NOMO-1 treated with dmso at 0.1 percent for 144 hours (cell line): ENCODE measurements around the gene RPE65.
A peak's percentile ranks its signal among the peaks of the same experiment; 100 is the strongest.
"Not testable (repeated sequence)": the region's sequence is repeated elsewhere in the genome, so short reads cannot be mapped to it uniquely, and the experiment has no call there.

ENCODE experiments used
- DNase-seq: peaks from one replicate; lab custom pipeline; 2025; ENCODE audit not compliant: unreplicated experiment; lab: John Stamatoyannopoulos, UW

The RPE65 gene

DNA sequence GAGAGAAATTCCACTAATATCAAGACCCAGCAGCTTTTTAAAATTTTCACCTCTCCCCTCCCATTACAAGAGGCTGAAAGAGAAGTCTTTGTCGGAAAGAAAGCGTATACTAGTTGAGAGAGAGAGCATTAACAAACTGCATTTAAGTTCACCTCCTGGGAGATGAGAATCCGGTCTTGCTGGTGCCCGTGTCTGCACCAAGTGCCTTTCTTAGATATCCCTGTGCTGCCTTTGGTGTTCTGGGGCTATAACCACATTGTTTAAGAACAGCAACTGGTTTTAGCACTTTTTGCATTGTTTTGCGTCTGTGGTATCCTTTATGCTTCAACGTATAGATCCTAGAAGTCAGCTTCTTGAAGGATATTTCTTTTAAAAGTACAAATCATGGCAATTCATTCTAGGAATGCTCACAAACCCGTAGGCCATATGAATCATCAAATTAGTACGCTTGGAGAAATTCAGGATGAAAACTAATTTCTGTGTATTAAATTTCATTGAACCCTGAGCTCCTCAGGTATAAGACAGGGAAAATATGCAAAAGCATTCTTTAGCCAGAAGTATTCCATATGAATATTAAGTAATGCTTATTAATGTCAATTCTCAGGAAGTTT is 3.4 kb upstream of the RPE65 start:
- DNase-seq: no peak

DNA sequence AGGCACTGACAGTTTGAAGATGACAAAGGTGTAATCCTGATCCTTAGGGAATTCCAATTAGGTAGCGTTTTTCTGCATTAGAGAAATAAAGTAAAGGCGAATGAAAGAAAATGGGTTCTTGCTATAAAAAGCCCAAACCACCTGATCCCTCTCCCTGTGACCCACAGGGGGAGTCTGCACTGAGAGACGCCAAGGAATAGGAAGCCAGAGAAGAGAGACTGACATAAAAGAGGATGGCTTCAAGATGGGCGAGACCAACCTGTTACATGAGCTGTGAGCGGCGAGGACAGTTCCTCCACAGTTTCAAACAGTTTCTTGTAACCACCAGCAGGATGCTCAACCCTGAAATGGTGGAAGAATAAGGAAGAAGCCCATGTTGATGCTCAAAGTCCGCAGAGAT is 1.4 kb downstream of the RPE65 start:
- no peak for DNase-seq

DNA sequence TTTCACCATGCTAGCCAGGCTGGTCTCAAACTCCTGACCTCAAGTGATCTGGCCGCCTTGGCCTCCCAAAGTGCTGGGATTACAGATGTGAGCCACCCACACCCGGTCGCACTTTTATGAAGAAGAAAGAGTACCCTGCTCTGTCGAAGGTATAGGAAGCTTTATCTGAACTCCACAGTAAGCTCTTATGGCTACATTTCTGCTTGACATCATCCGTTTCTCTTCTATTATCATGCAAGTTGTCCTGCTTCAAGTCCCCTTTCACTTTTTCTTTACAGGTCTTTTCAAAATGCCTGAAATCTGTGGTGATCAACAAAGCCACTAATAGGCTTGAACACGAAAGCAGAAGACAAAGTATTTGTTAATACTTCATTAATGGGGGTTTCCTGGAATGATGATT is 4.0 kb downstream of the RPE65 start:
- DNase-seq: no peak

DNA sequence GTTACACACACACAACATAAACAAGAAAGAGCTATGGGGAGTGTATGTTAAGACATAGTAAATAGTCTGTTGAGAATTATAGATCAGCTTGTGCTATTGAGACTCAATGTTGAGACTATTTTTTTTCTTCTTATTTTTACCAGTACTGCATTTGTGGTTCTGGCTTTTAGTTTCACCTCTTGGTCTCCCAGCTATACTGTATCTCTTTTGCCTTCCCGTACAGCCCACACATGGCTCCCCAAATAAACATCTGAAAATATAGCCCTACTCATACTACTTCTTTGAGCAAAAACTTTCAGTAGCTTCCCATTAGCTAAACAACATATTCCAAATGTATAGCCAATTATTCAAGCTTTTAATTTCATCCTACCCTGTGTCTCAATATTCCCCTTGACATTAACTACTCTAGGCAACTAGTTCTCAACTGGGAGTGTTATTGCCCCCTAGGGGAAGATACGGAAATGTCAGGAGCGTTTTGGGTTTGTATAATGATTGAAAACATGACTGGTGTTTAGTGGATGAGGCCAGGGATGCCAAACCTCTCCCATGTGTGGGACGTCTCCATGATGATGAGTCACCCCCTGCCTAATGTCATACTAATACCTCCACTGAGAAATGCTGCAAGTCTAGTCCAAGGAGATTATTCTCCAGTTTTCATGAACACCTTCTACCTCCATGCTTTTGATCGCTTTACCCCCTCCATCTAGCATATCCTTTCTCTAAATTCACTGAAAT is 6.8 kb downstream of the RPE65 start:
- peak; percentile 21 for DNase-seq

DNA sequence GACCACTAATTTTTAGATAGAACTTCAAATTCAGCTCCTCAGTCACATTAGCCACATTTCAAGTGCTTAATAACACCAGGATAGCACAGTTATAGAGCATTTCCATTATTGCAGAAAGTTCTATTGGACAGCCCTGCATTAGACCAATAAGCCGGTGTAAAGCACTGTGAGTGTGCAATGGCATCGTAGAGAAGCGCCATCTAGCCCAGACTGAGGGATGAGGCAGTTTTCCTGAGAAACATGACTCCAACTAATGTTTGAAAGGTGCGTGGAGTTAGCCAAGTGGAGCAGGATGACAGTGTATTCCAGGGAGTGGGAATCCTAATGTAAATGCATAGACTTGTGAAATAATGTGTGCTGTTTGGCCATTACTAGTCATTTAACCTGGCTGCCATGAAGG is 7.7 kb downstream of the RPE65 start:
- no peak for DNase-seq

DNA sequence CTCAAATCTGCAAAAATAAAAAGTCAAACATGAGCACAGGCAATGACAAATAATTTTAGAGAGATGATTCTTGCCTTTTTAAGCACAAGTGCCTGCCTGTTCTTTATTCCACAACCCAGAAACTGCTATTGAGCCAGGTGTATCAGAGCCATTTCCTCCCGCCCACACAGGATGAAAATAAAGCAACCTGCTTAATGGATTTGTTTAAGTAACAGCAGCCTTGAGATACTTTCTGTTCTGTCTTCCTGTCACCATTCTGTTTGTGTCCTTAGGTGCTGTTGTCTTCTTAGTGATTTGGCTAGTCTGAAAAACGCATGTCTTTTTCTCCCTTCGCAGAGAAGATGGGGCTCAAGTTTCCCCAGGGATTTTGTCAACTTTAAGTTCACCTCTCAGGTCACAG is 11.4 kb downstream of the RPE65 start:
- no peak for DNase-seq

DNA sequence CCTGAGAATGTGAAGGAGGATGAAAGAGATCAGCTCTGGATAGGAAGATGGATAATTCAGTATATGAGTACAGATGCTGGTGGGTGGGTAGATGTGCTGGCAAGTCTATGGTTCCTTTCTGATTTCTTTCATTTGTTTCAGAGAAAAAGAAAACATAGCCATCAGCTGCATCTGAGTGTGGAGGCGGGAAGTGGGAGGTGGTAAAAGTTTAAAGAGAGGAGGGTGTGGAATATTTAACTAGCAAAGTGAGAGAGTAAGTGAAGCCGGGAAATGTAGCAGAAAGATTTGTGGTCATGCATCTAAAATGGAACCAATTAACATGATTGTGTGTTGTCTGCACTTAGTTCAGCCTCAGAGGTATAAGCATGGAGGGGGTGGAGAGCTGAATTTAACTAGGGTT is 16.4 kb downstream of the RPE65 start:
- no peak for DNase-seq

DNA sequence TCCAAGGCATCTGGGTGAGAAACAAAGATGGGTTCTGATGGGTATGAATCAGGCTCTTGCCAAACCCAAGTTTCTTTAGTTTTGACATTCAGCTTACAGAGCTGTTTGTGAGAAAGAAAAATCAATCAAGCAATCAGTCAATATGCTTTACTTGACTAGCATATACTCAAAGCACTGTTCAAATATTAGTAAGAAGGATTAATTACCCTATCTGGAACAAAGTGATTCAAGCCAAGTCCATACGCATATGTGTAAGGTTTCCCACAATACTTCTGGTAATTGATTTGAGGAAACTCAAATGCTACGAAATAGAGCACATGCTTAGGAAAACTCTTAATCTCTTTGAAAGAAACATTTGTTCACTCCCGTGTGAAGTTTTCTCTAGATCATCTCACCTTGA is 18.7 kb downstream of the RPE65 start:
- DNase-seq: no peak

DNA sequence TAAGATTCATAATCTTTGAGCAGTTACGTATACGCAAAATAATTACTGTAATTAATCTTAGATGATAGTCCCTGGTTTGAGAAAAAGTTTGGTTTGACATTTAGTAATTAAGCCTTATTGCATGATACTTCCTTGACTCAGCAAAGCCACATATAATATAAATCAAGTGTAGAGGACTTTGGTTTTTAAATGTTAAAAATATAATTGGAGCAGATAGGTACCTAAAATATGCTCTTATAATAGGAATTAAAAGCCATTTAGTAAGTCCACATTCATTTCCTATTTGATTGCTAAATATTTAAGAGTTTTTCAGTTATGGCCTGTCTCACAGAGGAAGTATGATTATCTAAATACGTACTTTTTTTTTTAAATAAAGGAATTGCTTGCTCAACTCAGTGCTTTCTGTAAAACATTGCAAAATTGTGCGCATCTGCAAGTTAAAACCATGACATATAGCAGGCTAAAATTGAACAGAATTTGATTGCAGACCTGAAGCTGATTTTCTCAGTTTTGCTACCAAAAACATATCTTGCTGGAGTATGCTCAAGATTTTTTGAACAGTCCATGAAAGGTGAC is 20.4 kb downstream of the RPE65 start:
- no peak for DNase-seq

DNA sequence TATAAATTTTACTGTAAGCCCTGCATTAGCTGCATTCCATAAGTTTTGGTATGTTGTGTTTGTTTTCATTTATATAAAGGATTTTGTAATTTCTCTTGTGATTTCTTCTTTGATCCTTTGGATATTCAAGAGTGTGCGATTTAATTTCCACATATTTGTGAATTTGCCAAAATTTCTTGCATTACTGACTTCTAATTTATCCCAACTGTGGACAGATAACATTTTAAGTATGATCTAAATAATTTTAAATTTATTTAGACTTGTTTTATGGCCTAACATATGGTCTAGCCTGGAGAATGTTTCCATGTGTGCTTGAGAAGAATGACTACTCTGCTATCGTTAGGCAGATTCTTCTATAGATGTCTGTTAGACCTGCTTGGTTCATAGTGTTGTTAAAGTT is 23.2 kb downstream of the RPE65 start:
- DNase-seq: no peak

DNA sequence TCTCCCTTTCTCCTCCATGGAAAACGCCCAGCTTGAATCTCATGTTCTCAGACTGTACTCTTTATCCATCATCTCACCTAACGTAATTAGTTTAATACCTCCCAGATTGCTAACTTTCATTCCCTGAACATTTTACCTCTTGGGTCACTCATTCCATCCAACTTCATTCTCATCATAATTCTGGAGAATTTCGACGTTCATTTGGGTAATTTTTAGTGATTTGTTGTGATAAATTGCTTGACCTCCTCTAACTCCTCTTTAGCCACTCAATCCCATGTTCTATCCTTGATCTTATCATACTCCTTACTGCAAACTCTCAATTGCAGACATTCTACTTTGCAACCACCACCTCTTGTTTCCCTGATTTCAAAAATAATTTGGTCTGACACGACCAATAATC is 28.4 kb downstream of the RPE65 start:
- DNase-seq: no peak

DNA sequence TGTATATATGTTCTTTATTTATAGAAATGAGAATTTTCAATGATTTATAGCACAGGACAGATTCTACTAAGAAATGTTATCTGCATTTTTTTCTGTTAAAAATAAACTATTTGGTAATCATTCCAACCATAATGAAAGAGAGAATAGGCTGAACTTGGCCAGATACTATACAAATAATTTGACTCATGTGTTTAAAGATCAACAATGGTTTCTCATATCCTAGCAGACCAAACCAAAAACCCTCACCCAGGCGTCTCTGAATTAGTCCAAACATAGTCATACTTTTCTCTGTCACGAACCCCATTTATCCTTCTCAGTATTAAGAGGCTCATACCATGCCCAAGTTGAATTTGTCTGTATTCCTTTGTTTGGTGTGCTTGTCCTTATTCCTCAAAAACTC is 40.3 kb downstream of the RPE65 start:
- no peak for DNase-seq

DNA sequence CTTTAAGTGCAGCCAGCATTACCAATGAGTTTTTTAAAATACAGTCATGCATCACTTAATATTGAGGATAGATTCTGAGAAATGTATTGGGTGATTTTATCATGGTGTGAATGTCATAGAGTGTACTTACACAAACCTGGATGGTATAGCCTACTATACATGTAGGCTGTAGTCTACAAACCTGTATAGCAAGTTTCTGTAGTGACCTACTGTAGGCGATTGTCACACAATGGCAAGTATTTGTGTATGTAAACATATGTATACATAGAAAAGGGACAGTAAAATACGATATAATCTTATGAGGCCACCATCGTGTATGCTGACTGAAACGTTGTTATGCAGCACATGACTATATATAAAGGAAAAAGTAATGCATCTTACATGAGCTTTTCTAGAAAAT is 48.2 kb downstream of the RPE65 start:
- no peak for DNase-seq

DNA sequence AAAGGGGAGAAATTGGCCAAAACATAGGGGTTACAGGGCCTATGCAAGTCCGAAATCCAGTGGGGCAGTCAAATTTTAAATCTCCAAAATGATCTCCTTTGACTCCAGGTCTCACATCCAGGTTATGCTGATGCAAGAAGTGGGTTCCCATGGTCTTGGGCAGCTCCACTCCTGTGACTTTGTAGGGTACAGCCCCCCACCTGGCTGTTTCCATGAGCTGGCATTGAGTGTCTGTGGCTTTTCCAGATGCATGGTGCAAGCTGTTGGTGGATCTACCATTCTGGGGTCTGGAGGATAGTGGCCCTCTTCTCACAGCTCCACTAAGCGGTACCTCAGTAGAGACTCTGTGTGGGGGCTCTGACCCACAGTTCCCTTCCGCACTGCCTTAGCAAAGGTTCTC is 54.2 kb downstream of the RPE65 start:
- not testable (repeated sequence) for DNase-seq

DNA sequence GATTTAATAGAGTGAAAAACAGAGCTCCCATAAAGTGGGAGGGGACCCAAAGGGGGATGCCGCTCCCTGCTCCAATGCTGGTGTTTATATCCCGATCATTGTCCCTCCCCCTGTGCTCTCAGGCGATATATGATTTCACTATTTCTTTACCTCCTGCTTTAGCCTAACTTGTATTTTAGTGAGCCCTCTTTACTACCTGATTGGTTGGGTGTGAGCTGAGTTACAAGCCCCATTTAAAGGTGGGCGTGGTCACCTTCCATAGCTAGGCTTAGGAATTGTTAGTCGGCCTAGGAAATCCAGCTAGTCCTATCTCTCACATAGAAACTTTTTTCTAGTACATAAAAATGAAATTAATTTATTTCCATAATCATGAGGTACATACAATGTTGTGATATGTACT is 57.3 kb downstream of the RPE65 start:
- not testable (repeated sequence) for DNase-seq

DNA sequence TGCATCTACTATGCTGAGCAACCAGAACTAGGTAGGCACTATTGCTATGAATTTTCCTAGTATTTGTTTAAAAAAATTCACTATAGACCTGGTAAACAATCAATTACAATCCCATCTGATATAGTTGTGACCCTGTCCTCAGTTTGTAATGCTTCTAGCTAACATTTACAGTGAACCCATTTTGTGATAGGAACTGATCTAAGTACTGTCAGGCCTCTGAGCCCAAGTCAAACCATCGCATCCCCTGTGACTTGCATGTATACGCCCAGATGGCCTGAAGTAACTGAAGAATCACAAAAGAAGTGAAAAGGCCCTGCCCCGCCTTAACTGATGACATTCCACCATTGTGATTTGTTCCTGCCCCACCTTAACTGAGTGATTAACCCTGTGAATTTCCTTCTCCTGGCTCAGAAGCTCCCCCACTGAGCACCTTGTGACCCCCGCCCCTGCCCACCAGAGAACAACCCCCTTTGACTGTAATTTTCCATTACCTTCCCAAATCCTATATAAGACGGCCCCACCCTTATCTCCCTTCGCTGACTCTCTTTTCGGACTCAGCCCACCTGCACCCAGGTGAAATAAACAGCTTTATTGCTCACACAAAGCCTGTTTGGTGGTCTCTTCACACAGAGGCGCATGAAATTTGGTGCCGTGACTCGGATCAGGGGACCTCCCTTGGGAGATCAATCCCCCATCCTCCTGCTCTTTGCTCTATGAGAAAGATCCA is 63.8 kb downstream of the RPE65 start:
- DNase-seq: not testable (repeated sequence)

DNA sequence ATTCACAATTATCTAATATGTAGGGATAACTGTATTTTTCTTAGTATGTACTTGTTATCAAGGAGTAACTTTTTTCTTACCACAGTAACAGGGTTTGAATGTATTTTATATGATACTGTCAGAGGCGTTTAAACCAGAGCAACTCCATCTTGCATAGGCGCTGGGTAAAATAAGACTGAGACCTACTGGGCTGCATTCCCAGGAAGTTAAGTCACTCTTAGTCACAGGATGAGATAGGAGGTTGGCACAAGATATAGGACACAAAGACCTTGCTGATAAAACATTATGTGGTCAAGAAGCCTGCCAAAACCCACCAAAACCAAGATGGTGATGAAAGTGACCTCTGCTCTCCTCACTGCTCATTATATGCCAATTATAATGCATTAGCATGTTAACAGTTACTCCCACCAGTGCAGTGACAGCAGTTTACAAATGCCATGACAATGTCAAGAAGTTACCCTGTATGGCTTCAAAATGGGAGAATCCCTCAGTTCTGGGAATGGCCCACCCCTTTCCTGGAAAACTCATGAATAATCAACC is 64.8 kb downstream of the RPE65 start:
- DNase-seq: no peak

DNA sequence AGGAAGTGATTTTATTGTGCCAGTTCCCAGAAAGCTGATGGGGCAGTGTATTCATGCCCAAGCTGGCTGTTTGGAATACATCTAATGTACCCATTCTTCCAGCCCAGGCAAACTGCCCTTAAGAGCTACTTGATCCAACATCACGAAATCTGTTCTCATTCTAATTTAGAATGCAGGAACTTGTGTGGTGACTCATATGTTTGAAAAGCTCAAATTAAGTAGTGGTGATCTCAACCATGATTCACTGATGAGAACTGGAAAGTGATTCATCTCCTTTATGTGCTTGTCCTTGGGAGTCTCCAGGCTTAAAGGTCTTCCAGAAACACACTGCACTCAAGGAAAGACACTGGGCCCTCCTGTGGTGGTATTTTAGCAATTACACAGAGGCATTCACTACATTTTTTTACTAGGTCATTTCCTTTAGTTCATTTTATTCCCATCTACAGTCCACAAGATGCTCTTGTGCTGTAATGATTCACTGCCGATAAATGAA is 65.4 kb downstream of the RPE65 start:
- no peak for DNase-seq

DNA sequence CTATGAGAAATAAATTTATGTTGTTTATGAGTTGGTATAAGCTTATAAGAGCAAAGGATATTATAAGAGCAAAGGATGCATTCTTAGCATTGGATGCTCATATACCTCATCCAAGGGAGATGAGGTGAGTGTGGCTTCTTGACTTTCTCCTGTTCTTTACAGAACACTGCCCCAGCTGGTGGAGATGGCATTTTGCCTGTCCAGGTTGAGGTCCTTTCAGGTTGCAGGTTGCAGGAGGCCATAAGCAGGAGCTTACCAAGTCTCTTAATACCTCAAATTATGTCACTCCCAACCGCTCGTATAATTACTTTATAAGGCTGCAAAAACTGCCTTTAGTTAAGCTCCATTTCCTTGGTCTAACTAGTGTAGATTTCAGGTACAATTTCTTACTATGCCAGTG is 66.7 kb downstream of the RPE65 start:
- no peak for DNase-seq

DNA sequence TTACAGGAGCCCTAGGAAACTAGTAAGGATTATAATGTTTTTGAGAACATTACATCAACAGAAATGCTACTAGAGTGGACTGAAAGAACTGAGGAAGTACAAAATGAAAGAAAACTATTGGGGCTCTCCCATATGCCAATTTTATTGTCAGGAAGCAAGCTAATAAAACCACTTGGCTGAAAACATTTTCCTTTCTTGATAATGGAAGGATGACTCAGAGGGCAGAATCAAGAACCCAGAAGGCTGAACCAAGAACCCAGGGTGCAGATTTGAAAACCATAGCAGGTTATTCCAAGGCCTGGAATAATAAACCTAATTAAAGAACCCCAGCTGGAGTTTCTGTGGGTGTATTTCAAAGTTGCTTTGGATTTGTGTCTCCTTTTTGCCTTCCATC is 70.7 kb downstream of the RPE65 start:
- DNase-seq: no peak
